ENCODE measurements around the gene HRH2. TPM values are rescaled to one million over a fixed set of nuclear protein-coding genes. Genes with fewer than 3 reads are reported as not detected.

The HRH2 gene
- total RNA-seq, 1 donor from 2014 or later = 37.1 TPM

DNA sequence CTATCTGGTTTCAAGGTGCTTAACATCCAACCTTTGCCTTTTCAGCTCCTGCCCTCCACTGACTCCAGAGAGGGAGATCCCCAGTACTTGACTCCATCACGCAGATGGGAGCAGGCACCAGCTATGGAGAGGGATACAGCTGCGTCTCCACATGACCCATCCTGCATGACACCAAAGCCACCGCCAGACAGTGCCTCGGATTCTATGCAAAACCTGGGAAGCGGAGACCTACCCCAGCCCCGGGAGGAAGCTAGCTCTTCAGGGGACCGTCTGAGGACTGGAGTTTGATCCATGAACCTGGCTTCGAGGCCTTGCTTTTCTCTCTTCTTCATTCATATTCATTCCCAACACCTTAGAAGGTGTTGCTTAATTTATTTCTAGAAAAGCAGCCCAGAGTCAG, 24.8 kb downstream of the HRH2 start:
- no peaks in the 10 kb centered on the region for H3K27me3 Mint-ChIP-seq (ENCODE audit: low read depth)
- peaks cover 16% of the 10 kb centered on the region for H3K4me1 Mint-ChIP-seq (ENCODE audit: low read depth)
- DNase-seq (ENCODE audit: low spot score) = no peak
- no peak overlapping the region for H3K4me3 Mint-ChIP-seq (ENCODE audit: low read depth)
- intact Hi-C loops (cut with micrococcal nuclease) = no loop called here
- no peak overlapping the region for H3K27ac Mint-ChIP-seq
- H3K9me3 Mint-ChIP-seq = no peaks in the 10 kb centered on the region
- peaks cover 49% of the 10 kb centered on the region for H3K36me3 Mint-ChIP-seq (ENCODE audit: low read depth)

DNA sequence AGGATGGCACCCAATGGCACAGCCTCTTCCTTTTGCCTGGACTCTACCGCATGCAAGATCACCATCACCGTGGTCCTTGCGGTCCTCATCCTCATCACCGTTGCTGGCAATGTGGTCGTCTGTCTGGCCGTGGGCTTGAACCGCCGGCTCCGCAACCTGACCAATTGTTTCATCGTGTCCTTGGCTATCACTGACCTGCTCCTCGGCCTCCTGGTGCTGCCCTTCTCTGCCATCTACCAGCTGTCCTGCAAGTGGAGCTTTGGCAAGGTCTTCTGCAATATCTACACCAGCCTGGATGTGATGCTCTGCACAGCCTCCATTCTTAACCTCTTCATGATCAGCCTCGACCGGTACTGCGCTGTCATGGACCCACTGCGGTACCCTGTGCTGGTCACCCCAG, 25.4 kb downstream of the HRH2 start:
- intact Hi-C loops (cut with micrococcal nuclease) = no loop called here
- no peak overlapping the region for H3K4me3 Mint-ChIP-seq (ENCODE audit: low read depth)

DNA sequence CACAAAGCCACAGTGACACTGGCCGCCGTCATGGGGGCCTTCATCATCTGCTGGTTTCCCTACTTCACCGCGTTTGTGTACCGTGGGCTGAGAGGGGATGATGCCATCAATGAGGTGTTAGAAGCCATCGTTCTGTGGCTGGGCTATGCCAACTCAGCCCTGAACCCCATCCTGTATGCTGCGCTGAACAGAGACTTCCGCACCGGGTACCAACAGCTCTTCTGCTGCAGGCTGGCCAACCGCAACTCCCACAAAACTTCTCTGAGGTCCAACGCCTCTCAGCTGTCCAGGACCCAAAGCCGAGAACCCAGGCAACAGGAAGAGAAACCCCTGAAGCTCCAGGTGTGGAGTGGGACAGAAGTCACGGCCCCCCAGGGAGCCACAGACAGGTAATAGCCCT, 26.1 kb downstream of the HRH2 start:
- Mint-ChIP-seq H3K27me3 (ENCODE audit: low read depth) (no peaks in the 10 kb centered on the region), H3K4me3 (ENCODE audit: low read depth) (no peak overlapping the region), H3K36me3 (ENCODE audit: low read depth) (peaks cover 52% of the 10 kb centered on the region), H3K4me1 (ENCODE audit: low read depth) (peaks cover 10% of the 10 kb centered on the region), H3K9me3 (no peaks in the 10 kb centered on the region), H3K27ac (no peak overlapping the region)
- no peak for DNase-seq (ENCODE audit: low spot score)
- intact Hi-C loops (cut with micrococcal nuclease) = no loop called here

More for the DNA sequence above, 25.4 kb downstream of the HRH2 start:
- no peak for DNase-seq (ENCODE audit: low spot score)
- peaks cover 11% of the 10 kb centered on the region for H3K4me1 Mint-ChIP-seq (ENCODE audit: low read depth)
- no peak overlapping the region for H3K27ac Mint-ChIP-seq
- H3K9me3 Mint-ChIP-seq = no peaks in the 10 kb centered on the region
- no peaks in the 10 kb centered on the region for H3K27me3 Mint-ChIP-seq (ENCODE audit: low read depth)
- H3K36me3 Mint-ChIP-seq (ENCODE audit: low read depth) = peaks cover 50% of the 10 kb centered on the region

DNA sequence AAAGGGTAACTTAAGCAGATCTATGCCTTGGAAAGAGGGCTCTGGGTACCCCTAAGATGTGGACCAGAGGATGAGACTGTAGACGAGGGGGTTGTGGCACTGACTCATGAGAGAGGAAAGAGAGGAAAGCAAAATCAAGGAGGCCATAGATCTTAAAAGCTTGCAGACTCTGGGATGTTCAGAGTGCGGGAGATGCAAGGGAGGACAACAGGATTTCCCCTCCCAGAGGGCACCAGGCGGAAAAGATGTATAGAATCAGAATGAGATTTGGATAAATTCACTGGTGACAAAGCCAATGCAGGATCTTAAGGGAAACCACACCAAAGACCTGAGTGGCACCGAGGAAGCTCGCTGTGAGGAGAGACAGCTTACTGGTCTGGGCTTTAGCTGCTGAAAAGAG, 27.1 kb downstream of the HRH2 start:
- Mint-ChIP-seq H3K36me3 (ENCODE audit: low read depth) (peaks cover 61% of the 10 kb centered on the region), H3K4me1 (ENCODE audit: low read depth) (peaks cover 13% of the 10 kb centered on the region), H3K27ac (no peak overlapping the region), H3K9me3 (no peaks in the 10 kb centered on the region), H3K27me3 (ENCODE audit: low read depth) (no peaks in the 10 kb centered on the region), H3K4me3 (ENCODE audit: low read depth) (no peak overlapping the region)
- no peak for DNase-seq (ENCODE audit: low spot score)
- intact Hi-C loops (cut with micrococcal nuclease) = no loop called here

DNA sequence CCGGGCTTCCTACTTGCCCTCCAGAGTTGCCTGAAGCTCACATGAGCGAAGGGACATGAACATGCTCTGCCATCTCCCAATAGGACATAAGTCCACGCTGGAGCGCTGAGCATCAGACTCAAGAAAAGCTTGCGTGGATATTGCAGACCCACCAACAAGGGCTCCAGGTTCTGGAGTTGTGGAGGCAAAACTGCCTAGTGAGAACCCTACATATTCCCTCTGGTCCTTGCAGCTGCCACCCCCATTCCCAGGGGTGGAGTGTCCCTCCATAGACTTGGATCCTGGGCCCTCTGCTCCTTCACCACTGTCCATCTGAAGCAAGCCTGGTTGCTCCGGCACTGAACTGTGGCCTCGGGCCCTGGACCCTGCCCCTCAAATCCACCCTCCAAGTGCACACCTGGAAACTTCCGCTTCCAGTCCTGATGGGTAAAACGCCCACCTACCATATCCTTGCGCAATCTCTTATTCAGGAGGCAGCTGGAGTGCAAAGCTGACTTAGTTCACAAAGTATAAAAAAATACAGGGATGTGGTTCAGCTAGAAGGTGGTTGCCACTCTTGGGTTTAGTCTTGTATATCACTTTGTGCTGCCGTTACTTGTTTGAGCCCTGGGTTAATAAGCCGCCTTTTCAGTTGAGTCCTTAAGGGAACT, 28.0 kb downstream of the HRH2 start:
- intact Hi-C loops (cut with micrococcal nuclease) = no loop called here
- Mint-ChIP-seq H3K36me3 (ENCODE audit: low read depth) (peaks cover 66% of the 10 kb centered on the region), H3K27ac (no peak overlapping the region), H3K9me3 (no peaks in the 10 kb centered on the region), H3K4me3 (ENCODE audit: low read depth) (no peak overlapping the region), H3K4me1 (ENCODE audit: low read depth) (peaks cover 13% of the 10 kb centered on the region), H3K27me3 (ENCODE audit: low read depth) (no peaks in the 10 kb centered on the region)
- no peak for DNase-seq (ENCODE audit: low spot score)

DNA sequence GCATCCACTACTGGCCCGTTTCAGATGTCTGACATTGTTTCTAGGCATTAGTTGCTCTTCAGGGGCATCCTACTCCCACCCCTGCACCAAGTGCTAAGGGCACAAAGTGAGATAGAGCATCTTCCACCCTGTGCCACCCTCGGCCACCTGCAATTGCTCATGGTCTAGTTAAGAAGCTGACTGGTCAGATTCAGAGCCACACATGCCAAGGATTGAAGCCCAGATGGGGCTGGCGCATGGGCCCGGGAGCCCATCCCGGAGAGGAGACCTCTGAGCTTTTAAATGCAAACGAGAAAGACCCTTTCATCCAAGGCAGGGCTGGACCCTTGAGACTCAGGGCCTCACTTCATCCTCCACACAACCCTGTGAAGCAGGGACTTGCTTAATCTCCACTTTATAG, 28.5 kb downstream of the HRH2 start:
- H3K27me3 Mint-ChIP-seq (ENCODE audit: low read depth) = no peaks in the 10 kb centered on the region
- H3K36me3 Mint-ChIP-seq (ENCODE audit: low read depth) = peaks cover 70% of the 10 kb centered on the region
- H3K27ac Mint-ChIP-seq = no peak overlapping the region
- H3K4me3 Mint-ChIP-seq (ENCODE audit: low read depth) = no peak overlapping the region
- H3K9me3 Mint-ChIP-seq = no peaks in the 10 kb centered on the region
- H3K4me1 Mint-ChIP-seq (ENCODE audit: low read depth) = peaks cover 16% of the 10 kb centered on the region
- intact Hi-C loops (cut with micrococcal nuclease) = no loop called here
- no peak for DNase-seq (ENCODE audit: low spot score)

DNA sequence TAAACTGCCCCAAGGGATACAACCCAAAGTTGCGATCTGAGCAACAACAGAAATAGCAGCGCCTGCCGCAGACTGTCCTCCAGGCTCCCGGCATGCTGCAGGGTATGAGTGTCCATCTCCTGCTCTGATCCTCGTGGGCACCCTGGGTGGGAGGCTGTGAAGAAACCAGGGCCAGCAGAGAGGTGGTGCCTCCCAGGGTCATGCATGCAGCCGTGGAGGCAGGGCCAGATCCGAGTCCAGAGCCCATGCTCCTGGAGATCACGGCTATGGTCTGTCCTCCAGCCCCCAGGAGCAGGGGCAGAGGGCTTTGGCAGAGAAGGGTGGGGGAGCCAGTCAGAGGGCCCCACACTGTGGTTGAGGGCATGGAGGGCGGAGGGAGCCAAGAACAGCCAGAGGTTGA, 29.0 kb downstream of the HRH2 start:
- H3K27ac Mint-ChIP-seq = no peak overlapping the region
- H3K4me1 Mint-ChIP-seq (ENCODE audit: low read depth) = peaks cover 16% of the 10 kb centered on the region
- no peaks in the 10 kb centered on the region for H3K27me3 Mint-ChIP-seq (ENCODE audit: low read depth)
- no peak overlapping the region for H3K4me3 Mint-ChIP-seq (ENCODE audit: low read depth)
- H3K9me3 Mint-ChIP-seq = no peaks in the 10 kb centered on the region
- H3K36me3 Mint-ChIP-seq (ENCODE audit: low read depth) = peaks cover 66% of the 10 kb centered on the region
- no peak for DNase-seq (ENCODE audit: low spot score)
- intact Hi-C loops (cut with micrococcal nuclease) = no loop called here

DNA sequence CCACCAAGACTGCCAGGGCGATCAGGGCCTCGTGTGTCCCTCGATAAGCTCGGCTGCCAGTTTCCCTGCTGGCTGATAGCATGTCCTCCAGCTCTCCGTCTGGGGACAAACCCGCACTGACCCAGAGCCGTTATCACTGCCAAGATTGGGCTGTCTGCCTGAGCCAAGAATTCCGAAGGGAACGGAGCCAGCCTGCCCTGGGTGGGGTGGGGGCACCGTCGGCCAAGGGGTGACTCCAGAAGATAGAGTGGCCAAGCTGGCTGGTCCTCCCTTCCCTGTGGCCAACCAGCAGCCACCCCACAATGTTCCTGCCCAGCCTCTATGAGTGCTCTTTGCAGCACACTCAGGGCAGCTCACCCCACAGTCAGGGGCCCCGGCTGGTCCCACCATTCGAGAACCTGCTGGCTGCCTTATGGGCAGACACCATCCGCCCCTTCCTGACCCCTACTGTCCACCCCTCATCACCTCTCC, 29.4 kb downstream of the HRH2 start:
- no peak for DNase-seq (ENCODE audit: low spot score)
- Mint-ChIP-seq H3K4me1 (ENCODE audit: low read depth) (peaks cover 16% of the 10 kb centered on the region), H3K4me3 (ENCODE audit: low read depth) (no peak overlapping the region), H3K9me3 (no peaks in the 10 kb centered on the region), H3K36me3 (ENCODE audit: low read depth) (peaks cover 63% of the 10 kb centered on the region), H3K27ac (no peak overlapping the region), H3K27me3 (ENCODE audit: low read depth) (no peaks in the 10 kb centered on the region)
- intact Hi-C loops (cut with micrococcal nuclease) = no loop called here

DNA sequence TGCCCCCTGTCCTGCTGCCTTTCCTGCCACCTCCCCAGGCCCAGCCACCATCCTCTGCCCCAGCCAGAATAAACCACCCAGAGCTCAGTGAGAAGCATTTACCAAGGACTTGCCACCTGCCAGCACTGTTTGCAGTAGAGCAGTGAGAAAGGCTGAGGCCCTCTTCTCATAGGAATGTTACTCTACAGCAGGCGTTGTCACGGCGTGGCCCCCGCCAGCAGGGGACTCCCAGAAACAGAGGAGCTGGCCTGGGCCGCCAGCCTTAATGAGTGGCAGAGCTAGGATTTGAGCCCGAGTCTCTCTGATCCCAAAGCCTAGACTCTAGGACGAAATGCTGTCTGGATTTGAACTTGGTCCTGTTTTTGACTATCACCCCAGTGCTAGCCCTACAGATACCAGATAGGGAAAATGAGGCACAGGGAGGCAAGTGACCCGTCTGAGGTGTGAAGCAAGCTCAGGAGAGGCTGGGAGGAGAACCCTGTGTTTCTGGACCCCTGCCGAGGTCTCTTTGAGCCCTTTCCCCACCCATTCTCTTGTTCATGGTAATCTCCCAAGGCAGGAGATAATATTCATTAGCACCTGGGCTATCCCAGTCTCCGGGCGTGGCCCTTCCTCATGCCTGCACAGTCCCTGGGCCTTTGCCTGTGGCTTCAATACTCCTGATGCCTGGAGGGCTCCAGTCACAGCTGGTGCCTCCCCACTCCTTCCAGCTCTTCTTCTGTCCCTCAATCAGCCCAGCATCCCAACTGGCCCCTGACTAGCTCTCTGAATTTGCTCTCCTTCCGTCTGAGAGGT, 30.7 kb downstream of the HRH2 start:
- peaks cover 61% of the 10 kb centered on the region for H3K36me3 Mint-ChIP-seq (ENCODE audit: low read depth)

DNA sequence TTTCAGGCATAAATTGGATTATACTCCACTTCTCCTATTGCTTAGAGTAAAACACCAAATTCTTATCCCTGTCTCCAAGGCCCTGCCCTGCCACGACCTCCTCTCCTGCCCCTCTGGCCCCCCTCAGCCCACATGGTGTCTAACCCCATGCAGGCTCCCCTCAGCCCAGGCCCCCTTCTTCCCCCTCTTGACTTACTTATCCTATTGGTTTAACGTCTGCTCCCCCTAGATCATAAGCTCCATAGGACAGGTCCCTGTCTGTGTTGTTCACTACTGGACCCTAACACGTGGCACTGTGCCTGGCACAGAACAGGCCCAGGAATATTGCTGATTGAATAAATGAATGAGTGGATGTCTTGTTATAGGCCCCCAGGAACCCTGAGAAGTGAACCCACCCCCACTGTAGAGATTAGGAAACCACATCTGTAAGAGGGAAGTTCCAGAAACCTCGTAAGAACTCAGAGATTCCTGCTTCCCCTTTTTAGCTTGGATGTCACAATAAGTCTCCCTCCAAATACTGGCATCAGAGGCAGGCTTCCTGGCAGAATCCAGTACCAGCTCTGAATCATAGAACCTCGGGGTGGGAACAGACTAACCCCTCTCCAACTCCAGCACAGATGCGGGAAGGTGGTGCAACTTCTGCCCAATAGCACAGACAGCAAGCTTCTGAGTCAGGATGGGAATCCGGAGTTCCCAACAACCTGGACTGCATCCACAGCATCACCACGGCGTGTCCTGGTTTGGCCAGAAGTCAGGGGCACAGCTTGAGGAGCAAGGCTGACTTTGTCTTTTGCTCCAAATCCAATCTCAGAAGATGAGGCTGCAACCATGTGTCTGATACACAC, 31.5 kb downstream of the HRH2 start:
- Mint-ChIP-seq H3K27me3 (ENCODE audit: low read depth) (no peaks in the 10 kb centered on the region), H3K9me3 (no peaks in the 10 kb centered on the region), H3K4me3 (ENCODE audit: low read depth) (no peak overlapping the region), H3K4me1 (ENCODE audit: low read depth) (peaks cover 24% of the 10 kb centered on the region), H3K27ac (peak overlapping the region; percentile 64), H3K36me3 (ENCODE audit: low read depth) (peaks cover 59% of the 10 kb centered on the region)
- no peak for DNase-seq (ENCODE audit: low spot score)
- intact Hi-C loops (cut with micrococcal nuclease) = no loop called here

More for the DNA sequence above, 30.7 kb downstream of the HRH2 start:
- H3K27me3 Mint-ChIP-seq (ENCODE audit: low read depth) = no peaks in the 10 kb centered on the region
- no peak overlapping the region for H3K4me3 Mint-ChIP-seq (ENCODE audit: low read depth)
- no peaks in the 10 kb centered on the region for H3K9me3 Mint-ChIP-seq
- H3K4me1 Mint-ChIP-seq (ENCODE audit: low read depth) = peaks cover 20% of the 10 kb centered on the region
- H3K27ac Mint-ChIP-seq = peak overlapping the region; percentile 64
- intact Hi-C loops (cut with micrococcal nuclease) = no loop called here
- no peak for DNase-seq (ENCODE audit: low spot score)

DNA sequence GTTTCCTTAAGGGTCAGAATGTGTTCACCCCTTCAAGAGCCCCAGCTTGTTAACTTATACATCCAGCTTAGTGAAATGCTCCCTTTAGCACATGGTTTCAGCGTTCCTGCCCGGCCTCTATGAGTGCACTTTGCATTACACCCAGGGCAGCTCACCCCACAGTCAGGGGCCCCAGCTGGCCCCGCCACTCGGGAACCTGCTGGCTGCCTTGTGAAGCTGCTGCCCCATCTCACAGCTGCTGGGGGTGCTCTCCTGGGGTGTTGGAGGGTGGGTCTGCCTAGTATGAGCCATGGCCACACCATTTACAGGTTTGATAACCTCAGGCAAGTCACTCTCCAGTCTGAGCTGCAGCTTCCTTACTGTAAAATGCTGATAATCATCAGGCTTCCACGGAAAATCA, 32.2 kb downstream of the HRH2 start:
- Mint-ChIP-seq H3K27ac (no peak overlapping the region), H3K36me3 (ENCODE audit: low read depth) (peaks cover 57% of the 10 kb centered on the region), H3K4me3 (ENCODE audit: low read depth) (no peak overlapping the region), H3K9me3 (no peaks in the 10 kb centered on the region), H3K4me1 (ENCODE audit: low read depth) (peaks cover 27% of the 10 kb centered on the region), H3K27me3 (ENCODE audit: low read depth) (no peaks in the 10 kb centered on the region)
- intact Hi-C loops (cut with micrococcal nuclease) = no loop called here
- DNase-seq (ENCODE audit: low spot score) = no peak

DNA sequence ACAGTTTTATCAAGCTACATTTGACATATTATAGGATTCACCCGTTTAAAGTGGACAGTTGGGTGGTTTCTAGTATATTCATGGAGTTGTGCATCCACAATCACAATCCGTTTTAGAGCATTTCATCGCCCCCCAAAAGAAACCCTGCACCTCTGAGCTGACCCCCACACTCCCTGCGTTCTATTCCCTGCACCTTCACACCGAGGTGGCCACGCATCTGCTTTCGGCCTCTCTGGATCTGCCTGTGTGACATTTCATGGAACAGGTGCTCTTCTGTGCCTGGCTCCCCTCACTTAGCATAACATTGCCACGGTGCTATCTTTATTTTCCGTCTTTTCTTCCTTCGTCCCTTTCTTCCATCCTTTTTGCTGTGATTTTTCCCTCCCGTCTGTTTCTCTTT, 32.7 kb downstream of the HRH2 start:
- intact Hi-C loops (cut with micrococcal nuclease) = no loop called here
- Mint-ChIP-seq H3K27me3 (ENCODE audit: low read depth) (no peaks in the 10 kb centered on the region), H3K4me3 (ENCODE audit: low read depth) (no peak overlapping the region), H3K9me3 (no peaks in the 10 kb centered on the region), H3K4me1 (ENCODE audit: low read depth) (peaks cover 32% of the 10 kb centered on the region), H3K36me3 (ENCODE audit: low read depth) (peaks cover 60% of the 10 kb centered on the region), H3K27ac (no peak overlapping the region)
- no peak for DNase-seq (ENCODE audit: low spot score)

DNA sequence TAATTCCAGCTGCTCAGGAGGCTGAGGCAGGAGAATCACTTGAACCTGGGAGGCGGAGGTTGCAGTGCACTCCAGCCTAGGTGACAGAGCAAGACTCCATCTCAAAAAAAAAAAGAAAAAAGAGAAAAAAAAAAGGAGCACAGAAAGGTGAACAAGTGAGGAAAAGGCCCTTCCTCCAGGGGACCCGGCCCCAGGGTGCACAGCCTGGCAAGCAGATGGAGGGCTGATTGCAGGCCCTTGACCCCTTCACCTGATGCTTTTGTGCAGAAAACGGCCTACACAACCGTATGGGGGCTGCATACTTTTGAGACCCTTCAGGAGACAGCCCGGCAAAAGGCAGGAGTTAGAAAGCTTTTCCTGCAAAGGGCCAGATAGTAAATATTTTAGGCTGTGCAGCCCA, 33.9 kb downstream of the HRH2 start:
- Mint-ChIP-seq H3K27ac (no peak overlapping the region), H3K27me3 (ENCODE audit: low read depth) (no peaks in the 10 kb centered on the region), H3K9me3 (no peaks in the 10 kb centered on the region), H3K4me1 (ENCODE audit: low read depth) (peaks cover 41% of the 10 kb centered on the region), H3K4me3 (ENCODE audit: low read depth) (no peak overlapping the region), H3K36me3 (ENCODE audit: low read depth) (peaks cover 59% of the 10 kb centered on the region)
- intact Hi-C loops (cut with micrococcal nuclease) = no loop called here
- DNase-seq (ENCODE audit: low spot score) = no peak
